HG02840 (cell line): ENCODE results near the gene NEMP1.
"Not testable (repeated sequence)": the region's sequence is repeated elsewhere in the genome, so short reads cannot be mapped to it uniquely, and the experiment has no call there.

Experiments
- ATAC-seq: cut with Tn5 transposase; IDR thresholded peaks from one replicate; pipeline ENCODE4 v1.9.1; 2021; ENCODE audit warnings: mild to moderate bottlenecking, moderate library complexity, moderate number of reproducible peaks; ENCODE audit not compliant: unreplicated experiment, low FRiP score

Gene NEMP1

DNA sequence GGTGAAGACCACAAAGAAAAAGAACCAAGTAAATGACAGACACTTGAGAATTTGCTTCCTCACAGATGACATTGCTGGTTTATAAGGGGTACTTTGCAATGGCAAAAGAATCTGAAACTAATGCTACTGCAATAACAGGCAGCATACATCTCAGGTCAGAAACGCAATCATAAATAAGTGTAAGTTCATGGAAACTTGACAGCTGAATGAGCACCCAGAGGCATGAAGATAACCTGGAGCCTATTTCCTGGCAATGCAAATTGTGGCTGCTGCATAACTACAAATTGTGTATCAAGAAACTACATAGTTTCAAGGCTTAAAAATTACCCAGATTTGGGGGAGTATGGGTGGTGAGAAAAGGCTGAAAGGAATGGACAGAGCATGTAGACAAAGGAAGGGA lies 20.1 kb downstream of the NEMP1 start:
- no peak for ATAC-seq

GRCh38 chr12:57057067-57057751 lies 21.4 kb downstream of the NEMP1 start:
- ATAC-seq, result no peak

- ATAC-seq, result no peak
Measured at GRCh38 chr12:57055824-57056223, 22.8 kb downstream of the NEMP1 start.

GRCh38 chr12:57053901-57054300 lies 24.7 kb downstream of the NEMP1 start:
- not testable (repeated sequence) for ATAC-seq

DNA sequence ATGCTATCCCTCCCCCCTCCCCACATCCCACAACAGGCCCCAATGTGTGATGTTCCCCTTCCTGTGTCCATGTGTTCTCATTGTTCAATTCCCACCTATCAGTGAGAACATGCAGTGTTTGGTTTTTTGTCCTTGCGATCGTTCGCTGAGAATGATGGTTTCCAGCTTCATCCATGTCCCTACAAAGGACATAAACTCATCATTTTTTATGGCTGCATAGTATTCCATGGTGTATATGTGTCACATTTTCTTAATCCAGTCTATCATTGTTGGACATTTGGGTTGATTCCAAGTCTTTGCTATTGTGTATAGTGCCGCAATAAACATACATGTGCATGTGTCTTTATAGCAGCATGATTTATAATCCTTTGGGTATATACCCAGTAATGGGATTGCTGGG lies 25.4 kb downstream of the NEMP1 start:
- ATAC-seq, result not testable (repeated sequence)

DNA sequence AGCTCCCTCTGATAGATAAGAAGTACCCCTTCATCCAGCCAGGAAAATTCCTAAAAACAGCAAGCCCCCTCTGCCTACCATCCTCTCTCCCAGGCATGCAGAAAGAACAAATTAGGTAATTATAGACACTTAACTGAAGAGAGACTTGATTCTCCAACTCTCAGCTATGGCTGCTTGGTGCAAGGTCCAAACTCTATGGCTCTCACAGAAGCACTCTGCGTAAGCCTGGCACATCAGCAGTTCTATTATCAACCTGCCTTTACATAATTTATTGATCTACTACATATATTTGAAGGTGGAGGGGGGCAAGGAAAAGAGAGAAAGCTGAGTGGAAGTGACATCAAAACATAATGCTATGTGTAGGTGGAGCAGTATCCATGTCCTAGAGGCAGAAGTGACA lies 27.6 kb downstream of the NEMP1 start:
- ATAC-seq, result no peak

- no peak for ATAC-seq
Measured at GRCh38 chr12:57049890-57050289, 28.7 kb downstream of the NEMP1 start, which contains the start of gene MYO1A. TSS of gene MYO1A (minus strand) at chr12:57050129. CDS start at chr12:57048323, 1,806 bp downstream.

DNA sequence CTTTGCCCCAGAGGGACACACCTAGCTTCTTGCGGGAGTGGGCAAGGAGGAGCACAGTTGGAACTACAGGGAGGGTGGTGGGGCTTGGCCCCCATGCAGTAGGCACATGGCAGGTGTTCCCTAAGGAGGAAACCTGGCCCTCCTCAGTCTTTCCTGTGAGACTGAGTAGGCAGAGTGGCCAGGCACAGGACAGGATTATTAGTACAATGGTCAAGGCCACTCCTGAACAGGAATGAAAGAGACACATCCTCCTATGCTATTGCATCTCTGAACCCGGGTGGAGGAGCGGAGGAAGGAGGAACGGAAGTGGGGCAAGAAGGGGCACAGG lies 29.5 kb downstream of the NEMP1 start:
- no peak for ATAC-seq

DNA sequence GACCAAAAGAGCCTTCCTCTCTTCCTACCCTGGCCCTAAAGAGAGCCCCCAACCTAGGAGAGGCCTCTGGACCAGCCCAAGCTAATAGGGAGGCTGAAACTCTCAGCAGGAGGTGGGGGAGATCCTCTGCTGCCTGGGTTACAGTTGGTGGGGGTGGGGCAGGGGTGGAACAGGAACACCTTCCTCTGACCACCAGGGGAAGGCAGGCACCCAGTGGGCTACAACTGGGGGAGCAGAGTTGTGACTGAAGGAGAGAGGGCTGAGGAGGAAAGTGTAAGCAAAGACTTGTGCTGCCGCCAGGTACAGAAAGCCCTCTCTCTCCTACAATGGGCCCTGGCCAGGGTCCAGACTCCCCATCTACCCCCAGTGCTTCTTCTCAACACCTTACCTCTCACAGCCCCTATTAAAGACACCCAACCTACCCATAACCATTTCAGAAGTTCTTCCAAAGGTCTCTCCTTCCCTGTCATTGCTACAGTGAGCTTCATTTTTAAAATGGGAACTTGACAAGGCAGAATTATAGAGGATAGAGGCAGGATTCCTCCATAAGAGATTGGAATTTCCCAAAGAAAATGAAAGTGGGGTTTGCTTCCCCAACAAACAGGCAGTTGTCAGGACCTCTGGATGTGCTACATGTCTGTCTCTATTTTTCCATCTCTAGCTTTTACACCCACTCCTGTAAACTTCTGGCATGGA lies 30.0 kb downstream of the NEMP1 start:
- no peak for ATAC-seq

GRCh38 chr12:57047981-57048380 lies 30.6 kb downstream of the NEMP1 start:
- no peak for ATAC-seq

DNA sequence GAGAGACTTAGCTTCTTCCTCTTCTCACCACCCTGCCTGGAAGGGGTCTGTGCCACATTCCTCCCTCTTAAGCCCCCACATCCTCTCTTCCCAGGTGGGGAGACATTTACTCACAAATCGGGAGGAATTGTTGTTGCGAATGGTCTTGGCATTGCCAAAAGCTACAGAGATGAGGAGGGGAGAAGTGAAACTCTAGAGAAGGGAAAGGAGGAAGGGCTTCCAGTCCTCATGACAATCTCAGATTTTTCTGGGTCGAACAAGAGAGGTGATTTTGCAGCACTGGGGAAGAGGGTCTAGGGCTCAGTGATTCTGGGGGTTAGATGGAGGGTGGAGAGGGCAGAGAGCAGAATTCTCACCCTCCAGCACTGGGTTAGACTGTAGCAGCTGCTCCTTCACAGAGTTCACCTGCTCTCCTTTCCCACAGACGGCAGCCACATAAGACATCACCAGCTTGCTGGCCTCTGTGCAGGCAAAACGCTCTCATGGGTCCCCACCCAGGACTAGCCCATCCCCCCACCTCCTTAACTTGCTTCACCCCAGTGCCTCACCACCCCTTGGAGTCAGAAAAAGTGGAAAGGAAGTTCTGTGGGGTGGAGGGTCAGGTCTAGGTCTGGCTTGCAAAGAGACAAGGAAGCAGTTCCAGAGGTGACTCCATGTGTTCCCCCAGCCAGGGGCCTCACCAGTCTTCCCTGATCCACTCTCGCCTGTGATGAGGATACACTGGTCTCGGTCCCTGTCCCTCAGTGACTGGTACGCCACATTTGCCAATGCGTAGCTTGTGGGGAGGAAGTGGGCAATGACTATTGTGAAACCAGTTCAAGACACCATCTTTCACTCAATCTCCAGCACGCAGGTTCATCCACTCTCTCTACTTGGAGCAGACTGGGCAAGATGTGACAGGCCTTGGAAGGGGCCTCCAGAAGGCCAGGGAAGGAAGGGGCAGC lies 31.4 kb downstream of the NEMP1 start:
- ATAC-seq, result no peak

DNA sequence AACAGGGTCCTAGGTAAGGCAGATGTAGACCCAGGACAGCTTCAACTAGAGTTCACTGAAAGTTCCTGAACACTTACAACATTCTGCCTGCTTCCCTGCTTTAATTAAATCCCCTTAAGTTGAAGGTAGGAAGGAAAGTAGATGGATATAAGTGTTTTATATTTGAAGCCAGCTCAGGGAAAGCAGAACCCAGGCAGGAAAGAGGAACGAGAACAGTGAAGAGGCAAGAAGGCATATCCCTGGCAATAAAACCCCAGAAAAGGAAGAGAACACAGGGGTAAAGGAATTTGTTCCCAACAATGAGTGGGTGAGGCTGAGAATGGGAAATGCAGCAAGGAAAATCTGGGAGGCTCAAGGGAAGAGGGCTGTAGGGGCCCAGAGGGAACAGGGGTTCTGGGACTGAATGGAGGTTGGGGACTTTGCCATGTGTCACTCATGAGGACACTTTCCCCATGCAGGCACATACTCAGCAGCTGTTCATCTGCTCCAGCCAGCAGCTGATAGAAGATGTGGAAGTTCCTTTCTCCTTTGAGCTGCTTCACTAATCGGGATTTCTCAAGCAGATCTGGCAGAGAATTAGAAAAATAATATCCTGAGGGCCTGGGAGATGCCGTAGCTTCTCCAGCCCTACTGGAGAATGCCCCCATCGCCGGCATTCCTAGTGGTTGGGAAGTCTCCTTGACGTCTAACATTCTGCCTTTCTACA lies 32.4 kb downstream of the NEMP1 start:
- no peak for ATAC-seq

DNA sequence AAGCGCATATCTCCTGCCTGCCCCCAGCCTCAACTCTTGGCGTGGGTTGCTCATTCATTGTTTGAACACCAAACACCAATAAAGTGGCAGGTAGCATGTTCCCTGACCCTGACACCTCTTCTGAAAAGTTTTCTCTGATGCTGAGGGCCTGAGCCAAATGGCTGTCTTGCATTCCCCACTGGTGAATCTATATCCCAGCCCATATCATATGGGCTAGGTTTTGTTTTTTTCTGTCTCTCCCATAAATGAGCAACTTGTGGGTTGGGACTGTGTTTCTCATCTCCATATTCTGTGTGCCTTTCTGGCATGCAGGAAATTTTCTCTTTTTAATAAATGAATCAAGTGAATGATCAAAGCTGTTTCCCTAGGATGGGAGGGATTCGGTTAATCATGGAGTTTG lies 33.7 kb downstream of the NEMP1 start:
- ATAC-seq, result no peak

GRCh38 chr12:57044468-57044867 lies 34.1 kb downstream of the NEMP1 start:
- ATAC-seq, result no peak

DNA sequence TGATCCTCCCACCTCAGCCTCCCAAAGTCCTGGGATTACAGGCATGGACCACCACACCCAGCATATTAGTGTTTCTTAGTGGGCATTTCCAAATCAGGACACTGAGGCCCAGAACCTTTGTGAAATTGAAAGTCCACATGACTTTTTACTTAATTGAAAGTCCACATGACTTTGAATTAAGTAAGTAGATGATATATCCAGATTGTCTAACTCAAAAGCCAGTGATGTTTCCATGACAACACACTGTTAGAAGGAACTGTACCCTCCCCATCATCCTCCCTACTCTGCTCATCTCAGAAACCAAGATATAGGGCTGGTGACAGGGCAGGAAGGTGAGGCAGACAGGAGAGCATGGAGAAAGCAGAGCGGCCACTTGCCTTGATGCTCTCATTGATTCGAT lies 35.9 kb downstream of the NEMP1 start:
- no peak for ATAC-seq

- ATAC-seq, result no peak
Measured at GRCh38 chr12:57040750-57041149, 37.8 kb downstream of the NEMP1 start.

GRCh38 chr12:57040211-57040610 lies 38.4 kb downstream of the NEMP1 start:
- no peak for ATAC-seq

DNA sequence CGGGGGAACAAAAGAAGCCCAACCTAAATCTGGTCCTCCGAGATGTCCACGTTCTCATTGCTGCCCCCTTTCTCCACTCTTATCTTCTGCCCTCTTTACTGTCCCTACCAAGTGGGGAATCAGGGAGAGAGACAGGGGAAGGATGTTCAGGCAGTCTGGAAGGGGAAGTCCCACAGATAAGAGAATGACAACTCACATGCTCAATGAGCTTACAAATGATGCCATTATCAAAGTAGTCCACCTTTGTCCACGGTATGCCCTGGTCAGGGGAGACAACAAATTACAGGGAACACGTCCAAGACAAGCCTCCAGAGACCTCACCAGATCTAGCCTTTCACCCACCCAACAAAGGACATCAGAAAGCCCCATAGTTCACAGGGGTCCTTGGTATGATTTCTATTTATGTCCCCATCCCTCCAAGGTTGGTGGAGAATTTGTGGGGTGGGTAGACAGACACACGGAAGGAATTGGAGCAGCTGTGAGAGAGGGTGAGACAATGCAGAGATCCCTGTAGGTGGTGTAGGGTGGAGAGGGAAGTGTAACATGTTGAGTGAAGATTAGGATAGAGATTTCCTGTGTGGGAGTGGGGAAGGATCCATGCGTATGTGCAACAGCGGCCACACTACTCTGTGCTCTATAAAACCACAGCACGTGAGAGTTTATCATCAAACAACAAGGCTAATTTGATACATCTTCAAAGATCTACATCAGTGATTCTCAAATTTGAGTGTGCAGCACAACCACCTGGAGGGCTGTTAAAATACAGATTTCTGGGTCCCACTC lies 39.4 kb downstream of the NEMP1 start:
- no peak for ATAC-seq

GRCh38 chr12:57037264-57037663 lies 41.3 kb downstream of the NEMP1 start:
- no peak for ATAC-seq

GRCh38 chr12:57033431-57033830 lies 45.2 kb downstream of the NEMP1 start:
- ATAC-seq, result no peak
